ENCODE results near the gene GPRIN2. TPM values are rescaled to one million over a fixed set of nuclear protein-coding genes. Genes with fewer than 3 reads are reported as not detected.

Gene GPRIN2
- polyA plus RNA-seq, 12 donors = 0.12 to 1.8 (median 0.18) TPM; not detected in 3

DNA sequence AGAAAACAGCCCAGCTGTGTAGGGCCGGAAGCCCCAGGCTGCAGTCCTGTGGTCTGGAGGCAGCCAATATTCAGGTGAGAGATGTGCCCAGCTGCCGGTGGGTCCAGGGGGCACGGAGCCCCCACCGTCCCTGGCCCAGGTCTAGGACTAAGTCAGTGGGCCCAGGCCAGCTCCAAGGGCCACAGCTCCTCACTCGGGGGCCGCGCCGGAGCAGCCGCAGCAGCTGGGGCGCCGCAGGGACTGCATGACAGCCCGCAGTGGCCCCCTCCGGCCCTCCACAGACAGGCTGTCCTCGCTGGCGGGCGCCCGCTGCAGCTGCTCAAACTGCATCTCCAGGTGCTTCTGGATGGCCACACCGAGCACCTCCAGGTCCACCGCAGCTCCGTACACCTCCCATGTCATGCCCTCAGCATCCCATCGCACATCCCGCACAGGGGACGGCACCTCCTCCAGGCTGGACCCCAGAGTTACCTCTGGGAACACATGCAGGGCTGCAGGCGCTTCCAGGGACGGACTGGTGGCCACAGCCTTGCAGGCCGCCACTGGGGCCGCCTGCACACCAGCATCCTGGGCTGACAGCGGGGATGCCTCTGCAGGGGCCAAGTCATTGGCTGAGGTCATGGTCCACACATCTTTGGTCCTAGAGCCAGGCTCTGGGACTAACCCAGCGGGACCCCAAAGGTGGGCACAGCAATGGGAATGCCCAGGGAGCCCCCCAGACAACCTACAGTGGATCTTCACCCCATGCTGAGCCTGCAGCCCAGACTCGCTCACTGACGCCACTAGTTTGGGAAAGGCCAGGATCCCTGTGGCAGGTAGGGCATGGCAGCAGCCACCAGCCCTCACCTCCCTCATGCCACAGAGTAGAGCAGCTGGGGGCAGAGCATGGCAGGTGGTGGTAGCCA, 7.0 kb downstream of the GPRIN2 start:
- DNase-seq = no peak

DNA sequence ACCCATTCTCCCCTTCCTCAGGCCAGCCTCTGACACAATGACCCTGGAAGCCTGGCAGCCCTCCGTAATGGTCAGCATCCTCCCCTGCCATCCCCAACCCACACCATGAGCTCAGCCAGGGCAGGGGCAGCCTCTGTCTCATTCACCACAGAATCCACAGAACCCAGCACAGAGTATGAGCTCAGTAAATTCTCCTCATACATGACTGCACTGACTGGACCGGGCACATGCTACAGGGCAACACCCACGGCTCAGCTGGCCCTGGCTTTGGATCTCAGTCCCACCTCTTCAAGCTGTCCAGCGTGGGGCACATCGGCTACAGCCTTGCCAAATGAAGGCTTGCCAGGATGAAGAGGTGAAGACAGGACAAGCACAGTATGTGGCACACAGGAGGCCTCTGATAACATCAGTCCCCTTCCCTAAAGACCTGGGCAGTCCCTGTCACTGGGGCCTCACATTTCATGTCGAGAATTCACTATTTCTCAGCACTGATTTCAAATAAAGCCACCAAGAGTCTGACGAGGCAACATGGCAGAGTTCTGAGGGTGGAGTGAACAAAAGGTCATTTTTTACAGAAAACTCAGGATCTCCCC, 7.9 kb downstream of the GPRIN2 start:
- DNase-seq = no peak

- no peak for DNase-seq
Observed at GRCh38 chr10:46547541-46548497, 8.6 kb downstream of the GPRIN2 start.

DNA sequence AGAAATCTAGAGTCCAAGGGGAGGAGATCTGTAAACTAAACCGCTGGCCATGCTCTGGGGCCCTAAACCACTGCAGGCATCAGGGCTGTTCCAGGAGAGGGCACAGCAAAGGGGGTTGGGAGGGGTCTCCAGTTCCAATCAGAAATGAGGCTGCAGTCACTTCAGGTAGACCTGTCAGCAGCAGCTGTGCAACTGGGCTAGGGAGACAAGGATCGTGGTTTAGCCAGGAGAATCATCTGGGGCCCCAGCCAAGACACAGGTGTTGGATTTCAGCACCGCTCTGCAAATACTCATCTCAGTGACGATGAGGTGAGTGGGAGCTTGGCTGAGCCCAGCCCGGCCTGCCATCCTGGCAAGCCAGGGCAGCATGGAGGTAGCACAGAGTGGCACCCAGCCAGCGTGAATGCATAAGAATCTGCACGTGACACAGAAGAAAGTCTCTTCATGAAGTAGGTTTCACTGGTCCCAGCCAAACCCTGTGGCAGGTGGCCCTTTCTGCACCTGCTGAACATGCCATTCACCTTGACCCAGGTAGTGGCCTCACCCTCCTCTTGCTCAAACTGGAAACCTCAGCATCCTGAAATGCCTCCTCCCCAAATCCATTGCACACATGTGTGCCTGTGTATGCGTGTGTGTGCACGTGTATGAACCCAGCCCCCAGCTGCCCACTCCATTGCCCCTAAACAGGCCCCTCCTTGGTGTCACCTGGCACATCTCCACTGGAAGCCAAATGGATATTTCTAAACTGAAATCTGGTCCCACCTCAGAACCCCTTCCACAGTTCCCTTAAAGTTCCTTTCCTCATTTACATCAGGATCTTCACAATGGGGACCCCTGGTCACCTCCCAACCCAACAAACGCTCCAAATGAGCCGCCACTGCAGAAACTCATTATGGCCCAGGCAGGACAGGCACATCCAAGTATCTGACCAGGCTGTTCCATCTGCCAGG, 9.6 kb downstream of the GPRIN2 start:
- DNase-seq = no peak

- no peak for DNase-seq
Observed at GRCh38 chr10:46545861-46546590, 10.4 kb downstream of the GPRIN2 start.

DNA sequence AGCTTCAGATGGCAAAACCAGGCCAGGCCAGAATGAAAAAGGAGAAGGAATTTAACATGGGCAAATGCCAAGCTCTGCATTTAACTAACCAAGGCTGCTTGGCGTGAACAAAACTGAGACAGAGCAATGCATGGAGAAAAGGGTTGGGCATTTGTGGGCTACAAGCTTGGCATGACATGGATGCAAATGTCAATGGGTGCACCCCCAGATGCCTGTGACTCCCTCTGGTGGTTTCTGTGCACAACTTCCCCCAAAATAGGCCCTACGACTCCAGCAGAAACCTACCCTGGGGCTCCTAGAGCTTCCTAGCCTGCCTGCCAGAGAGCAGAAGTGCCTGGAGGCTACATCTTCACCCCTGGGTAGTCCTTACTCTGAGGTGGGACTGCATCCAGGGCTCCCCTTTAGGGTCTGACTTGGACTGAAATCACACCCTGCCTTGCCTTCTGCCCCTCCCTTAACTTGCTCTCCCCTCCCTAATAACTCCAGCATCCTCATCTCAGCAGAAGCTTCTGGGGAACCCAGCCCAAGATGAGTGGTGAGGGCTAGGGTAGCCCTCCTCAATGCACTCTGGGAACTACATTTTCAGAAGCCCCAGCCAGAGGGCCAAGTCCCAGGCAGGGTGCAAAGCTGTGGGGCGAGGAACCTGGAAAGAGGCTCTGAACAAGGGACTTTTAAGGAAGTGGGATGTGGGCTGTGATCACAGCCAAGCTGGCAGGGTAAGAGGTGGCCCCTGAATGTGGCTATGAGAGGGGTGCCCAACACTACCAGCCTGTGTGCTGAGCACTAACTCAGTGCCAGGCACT, 11.3 kb downstream of the GPRIN2 start:
- no peak for DNase-seq

GRCh38 chr10:46543466-46544377, 12.7 kb downstream of the GPRIN2 start:
- DNase-seq = no peak

- DNase-seq = no peak
Observed at GRCh38 chr10:46542567-46543465, 13.6 kb downstream of the GPRIN2 start.

GRCh38 chr10:46541735-46542566, 14.5 kb downstream of the GPRIN2 start:
- no peak for DNase-seq

- DNase-seq = no peak
Observed at GRCh38 chr10:46541017-46541661, 15.3 kb downstream of the GPRIN2 start.

GRCh38 chr10:46540412-46541016, 15.9 kb downstream of the GPRIN2 start:
- DNase-seq = no peak

DNA sequence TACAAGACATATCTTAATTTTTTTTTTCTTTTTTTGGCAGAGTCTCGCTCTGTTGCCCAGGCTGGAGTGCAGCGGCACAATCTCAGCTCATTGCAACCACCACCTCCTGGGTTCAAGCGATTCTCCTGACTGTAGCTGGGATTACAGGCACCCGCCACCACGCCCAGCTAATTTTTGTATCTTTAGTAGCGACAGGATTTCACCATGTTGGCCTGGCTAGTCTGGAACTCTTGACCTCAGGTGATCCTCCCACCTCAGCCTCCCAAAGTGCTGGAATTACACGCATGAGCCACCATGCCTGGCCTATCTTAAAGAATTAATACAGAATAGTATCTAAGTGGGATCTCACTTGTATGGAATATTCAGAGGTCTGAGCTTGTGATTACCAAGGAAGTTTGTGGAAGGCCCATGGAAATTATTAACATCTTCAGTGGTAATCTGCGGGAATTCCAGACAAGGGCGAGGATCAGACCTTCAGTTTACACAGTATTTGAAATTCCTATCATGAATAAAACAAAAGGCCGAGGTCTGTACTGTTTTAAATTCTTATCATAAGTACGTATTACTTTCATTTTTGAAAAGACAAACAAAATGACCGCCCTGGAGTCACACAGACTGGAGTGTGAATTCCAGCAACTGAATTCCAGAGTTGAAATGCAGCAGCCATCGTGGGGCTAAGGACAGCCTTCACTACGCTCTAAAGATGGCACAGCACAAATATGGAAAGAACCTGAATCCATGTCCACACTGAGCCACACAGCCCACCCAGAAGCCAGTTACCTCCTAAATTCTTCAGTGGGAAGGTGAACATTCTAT, 16.7 kb downstream of the GPRIN2 start:
- DNase-seq = no peak

GRCh38 chr10:46538717-46539426, 17.6 kb downstream of the GPRIN2 start:
- DNase-seq = no peak

DNA sequence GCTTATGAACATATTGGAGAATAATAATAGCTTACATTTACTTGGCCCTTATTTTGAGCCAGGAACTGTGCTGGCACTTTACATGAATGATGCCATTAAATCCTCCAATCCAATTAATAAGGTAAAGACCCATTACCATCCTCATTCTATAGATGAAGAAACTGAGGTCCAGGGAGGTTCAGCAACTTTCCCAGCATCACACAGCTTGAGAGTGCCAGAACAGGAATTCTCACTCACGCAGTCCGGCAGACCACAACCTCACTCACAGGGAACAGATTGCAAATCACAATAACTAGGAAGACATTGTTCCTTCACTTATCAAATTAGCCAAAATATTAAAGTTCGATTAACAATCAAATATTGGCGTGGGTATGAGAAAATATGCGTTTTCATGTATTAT, 18.3 kb downstream of the GPRIN2 start:
- no peak for DNase-seq
